ENCODE measurements around the gene CLSTN2. TPM values are rescaled to one million over a fixed set of nuclear protein-coding genes. Genes with fewer than 3 reads are reported as not detected.

Gene CLSTN2
- total RNA-seq, 4 donors from 2014 or later, result 3.7 to 9.5 (median 7.4) TPM

- intact Hi-C loops (cut with DNase I), result no loop called here
- Histone ChIP-seq H3K4me3 (no peak overlapping the region), H3K36me3 (no peaks in the 10 kb centered on the region), H3K9me3 (no peaks in the 10 kb centered on the region), H3K27me3 (no peaks in the 10 kb centered on the region), H3K4me1 (peaks cover 0 to 22% (median 4%) of the 10 kb centered on the region in 4 donors), H3K27ac (replicated peaks in 1 of 4) (no peak overlapping the region)
- 100% methylated on average over 1 of the region's 1 CpG for WGBS
- DNase-seq (ENCODE audit: extremely low spot score), result no peak
- TF ChIP-seq EP300 (IDR thresholded peaks at IDR 0.05) (no peak), POLR2A (IDR thresholded peaks at IDR 0.05; ENCODE audit: low read depth) (no peak), POLR2AphosphoS5 (IDR thresholded peaks at IDR 0.05) (no peak), CTCF (IDR thresholded peaks at IDR 0.05) (no peak)
These were observed 664.5 kb downstream of the CLSTN2 start for GRCh38 chr3:140599496-140599895.

- DNase-seq (ENCODE audit: extremely low spot score), result no peak
- WGBS, result 86% methylated on average over 3 of the region's 3 CpGs
- H3K4me1 ChIP-seq, result peaks cover 0 to 9% (median 4%) of the 10 kb centered on the region in 4 donors
- no peak for TF ChIP-seq CTCF (IDR thresholded peaks at IDR 0.05)
- TF ChIP-seq POLR2A (IDR thresholded peaks at IDR 0.05; ENCODE audit: low read depth), result no peak
- TF ChIP-seq POLR2AphosphoS5 (IDR thresholded peaks at IDR 0.05), result no peak
- no peak for TF ChIP-seq EP300 (IDR thresholded peaks at IDR 0.05)
- H3K9me3 ChIP-seq, result peaks cover 0 to 5% (median 0%) of the 10 kb centered on the region in 4 donors
- no peak overlapping the region for H3K27ac ChIP-seq (replicated peaks in 1 of 4)
- no peaks in the 10 kb centered on the region for H3K27me3 ChIP-seq
- intact Hi-C loops (cut with DNase I), result no loop called here
- H3K4me3 ChIP-seq, result no peak overlapping the region
- H3K36me3 ChIP-seq, result no peaks in the 10 kb centered on the region
These were observed 666.9 kb downstream of the CLSTN2 start for GRCh38 chr3:140601881-140602280.

- no peaks in the 10 kb centered on the region for H3K36me3 ChIP-seq
- no peak overlapping the region for H3K27ac ChIP-seq (replicated peaks in 1 of 4)
- H3K4me1 ChIP-seq, result peaks cover 0 to 4% (median 0%) of the 10 kb centered on the region in 4 donors
- no peak overlapping the region for H3K4me3 ChIP-seq
- TF ChIP-seq EP300 (IDR thresholded peaks at IDR 0.05) (no peak), CTCF (IDR thresholded peaks at IDR 0.05) (no peak), POLR2AphosphoS5 (IDR thresholded peaks at IDR 0.05) (no peak), POLR2A (IDR thresholded peaks at IDR 0.05; ENCODE audit: low read depth) (no peak)
- no peaks in the 10 kb centered on the region for H3K27me3 ChIP-seq
- DNase-seq (ENCODE audit: extremely low spot score), result no peak
- H3K9me3 ChIP-seq, result peaks cover 0 to 10% (median 0%) of the 10 kb centered on the region in 4 donors
- intact Hi-C loops (cut with DNase I), result no loop called here
- 89% methylated on average over 2 of the region's 2 CpGs for WGBS
These were observed 667.8 kb downstream of the CLSTN2 start for GRCh38 chr3:140602781-140603180.

- no peaks in the 10 kb centered on the region for H3K36me3 ChIP-seq
- no peaks in the 10 kb centered on the region for H3K27me3 ChIP-seq
- H3K4me3 ChIP-seq, result no peak overlapping the region
- H3K4me1 ChIP-seq, result no peaks in the 10 kb centered on the region
- TF ChIP-seq EP300 (IDR thresholded peaks at IDR 0.05) (no peak), CTCF (IDR thresholded peaks at IDR 0.05) (no peak), POLR2AphosphoS5 (IDR thresholded peaks at IDR 0.05) (no peak), POLR2A (IDR thresholded peaks at IDR 0.05; ENCODE audit: low read depth) (no peak)
- WGBS, result 58% methylated on average over 3 of the region's 3 CpGs
- no peak overlapping the region for H3K27ac ChIP-seq (replicated peaks in 1 of 4)
- H3K9me3 ChIP-seq, result peaks cover 0 to 10% (median 0%) of the 10 kb centered on the region in 4 donors
- DNase-seq (ENCODE audit: extremely low spot score), result no peak
- intact Hi-C loops (cut with DNase I), result no loop called here
These were observed 668.8 kb downstream of the CLSTN2 start for GRCh38 chr3:140603766-140604165.

- WGBS, result 78% methylated on average over 3 of the region's 3 CpGs
- TF ChIP-seq EP300 (IDR thresholded peaks at IDR 0.05), result no peak
- no peak for TF ChIP-seq CTCF (IDR thresholded peaks at IDR 0.05)
- no peak for TF ChIP-seq POLR2A (IDR thresholded peaks at IDR 0.05; ENCODE audit: low read depth)
- TF ChIP-seq POLR2AphosphoS5 (IDR thresholded peaks at IDR 0.05), result no peak
- no peak for DNase-seq (ENCODE audit: extremely low spot score)
- Histone ChIP-seq H3K36me3 (no peaks in the 10 kb centered on the region), H3K4me3 (no peak overlapping the region), H3K4me1 (no peaks in the 10 kb centered on the region), H3K9me3 (peaks cover 0 to 10% (median 0%) of the 10 kb centered on the region in 4 donors), H3K27me3 (no peaks in the 10 kb centered on the region), H3K27ac (replicated peaks in 1 of 4) (no peak overlapping the region)
- intact Hi-C loops (cut with DNase I), result no loop called here
These were observed 675.6 kb downstream of the CLSTN2 start for GRCh38 chr3:140610544-140610943.

All from esophagus muscularis mucosa (tissue), 4 donors.